ENCODE results near the gene METRN.
"Not testable (repeated sequence)": the region's sequence is repeated elsewhere in the genome, so short reads cannot be mapped to it uniquely, and the experiment has no call there.

METRN gene

GRCh38 chr16:709566-710499 is 5.1 kb upstream of the METRN start:
- DNase-seq (ENCODE audit: low read depth in 2 of 2) = no peak

GRCh38 chr16:710500-711075 is 4.3 kb upstream of the METRN start:
- no peak for DNase-seq (ENCODE audit: low read depth in 2 of 2)

- DNase-seq (ENCODE audit: low read depth in 2 of 2) = no peak
Measured at GRCh38 chr16:711084-711483, 3.8 kb upstream of the METRN start.

GRCh38 chr16:711548-712320 is 3.2 kb upstream of the METRN start:
- peak in 1 of 2 donors; percentile 58 for DNase-seq (ENCODE audit: low read depth in 2 of 2)

- not testable (repeated sequence) for DNase-seq (ENCODE audit: low read depth in 2 of 2)
Measured at GRCh38 chr16:712740-713250, 2.1 kb upstream of the METRN start.

GRCh38 chr16:714079-714478 is 839 bp upstream of the METRN start:
- no peak for DNase-seq (ENCODE audit: low read depth in 2 of 2)

GRCh38 chr16:715477-716199 is 720 bp downstream of the METRN start:
- DNase-seq (ENCODE audit: low read depth in 2 of 2) = no peak

- no peak for DNase-seq (ENCODE audit: low read depth in 2 of 2)
Measured at GRCh38 chr16:716200-716568, 1.3 kb downstream of the METRN start.

GRCh38 chr16:716768-717325 is 1.9 kb downstream of the METRN start:
- DNase-seq (ENCODE audit: low read depth in 2 of 2) = no peak

GRCh38 chr16:717450-718245 is 2.7 kb downstream of the METRN start:
- no peak for DNase-seq (ENCODE audit: low read depth in 2 of 2)

GRCh38 chr16:718389-718788 is 3.5 kb downstream of the METRN start:
- DNase-seq (ENCODE audit: low read depth in 2 of 2) = no peak

- DNase-seq (ENCODE audit: low read depth in 2 of 2) = no peak
Measured at GRCh38 chr16:718922-719321, 4.0 kb downstream of the METRN start.

- DNase-seq (ENCODE audit: low read depth in 2 of 2) = no peak
Measured at GRCh38 chr16:719815-720446, 5.0 kb downstream of the METRN start.

GRCh38 chr16:720447-720989 is 5.6 kb downstream of the METRN start:
- DNase-seq (ENCODE audit: low read depth in 2 of 2) = no peak

GRCh38 chr16:720990-721764 is 6.3 kb downstream of the METRN start, which contains the start of gene ANTKMT:
Gene ANTKMT (plus strand): TSS chr16:721146. CDS start chr16:721275, 129 bp downstream.
- peak; percentile 36 to 59 for DNase-seq (ENCODE audit: low read depth in 2 of 2)

GRCh38 chr16:721765-722540 is 7.0 kb downstream of the METRN start:
- no peak for DNase-seq (ENCODE audit: low read depth in 2 of 2)

GRCh38 chr16:722835-723633 is 8.1 kb downstream of the METRN start:
- DNase-seq (ENCODE audit: low read depth in 2 of 2) = no peak

All from stimulated activated CD8-positive, alpha-beta memory T cell treated with anti-CD3 and anti-CD28 coated beads, Interleukin-15, amount 100 ng/mL, for 4 hours (primary cell).